Osteocyte (in vitro differentiated cells): ENCODE measurements around the gene PPL. TPM values are rescaled to one million over a fixed set of nuclear protein-coding genes. Genes with fewer than 3 reads are reported as not detected.

Source experiments
- DNase-seq: peaks from one replicate; pipeline ENCODE4 v3.0.0; 2021; ENCODE audit warnings: mixed read lengths; ENCODE audit not compliant: unreplicated experiment; ENCODE audit errors: extremely low spot score
- H3K27ac Mint-ChIP-seq: one replicate; pipeline ENCODE4 v1.8.0; 2021; ENCODE audit warnings: mild to moderate bottlenecking, mixed read lengths; ENCODE audit not compliant: unreplicated experiment
- H3K27me3 Mint-ChIP-seq: one replicate; pipeline ENCODE4 v1.8.0; 2021; ENCODE audit warnings: mixed read lengths; ENCODE audit not compliant: unreplicated experiment
- H3K36me3 Mint-ChIP-seq: one replicate; pipeline ENCODE4 v1.8.0; 2021; ENCODE audit warnings: mixed read lengths; ENCODE audit not compliant: unreplicated experiment
- H3K4me1 Mint-ChIP-seq: one replicate; pipeline ENCODE4 v1.8.0; 2021; ENCODE audit warnings: mixed read lengths; ENCODE audit not compliant: unreplicated experiment
- H3K4me3 Mint-ChIP-seq: one replicate; pipeline ENCODE4 v1.8.0; 2021; ENCODE audit warnings: mild to moderate bottlenecking, moderate library complexity, mixed read lengths; ENCODE audit not compliant: unreplicated experiment
- H3K9me3 Mint-ChIP-seq: one replicate; pipeline ENCODE4 v1.8.0; 2021; ENCODE audit warnings: mixed read lengths; ENCODE audit not compliant: unreplicated experiment
- total RNA-seq: library from RNA; stranded (reverse); gene quantifications from 2 replicates; pipeline ENCODE4 v1.2.1, GENCODE V29; 2021
- TF ChIP-seq, protein P1 (sequence below): fragments of 200-600 bp; sonication (generic); IDR thresholded peaks from 2 replicates; pipeline ENCODE4 v1.5.0; 2021; ENCODE audit warnings: antibody characterized with exemption, mild to moderate bottlenecking, moderate library complexity

Gene PPL
- total RNA-seq, 1 donor from 2014 or later: 10.3 TPM

DNA sequence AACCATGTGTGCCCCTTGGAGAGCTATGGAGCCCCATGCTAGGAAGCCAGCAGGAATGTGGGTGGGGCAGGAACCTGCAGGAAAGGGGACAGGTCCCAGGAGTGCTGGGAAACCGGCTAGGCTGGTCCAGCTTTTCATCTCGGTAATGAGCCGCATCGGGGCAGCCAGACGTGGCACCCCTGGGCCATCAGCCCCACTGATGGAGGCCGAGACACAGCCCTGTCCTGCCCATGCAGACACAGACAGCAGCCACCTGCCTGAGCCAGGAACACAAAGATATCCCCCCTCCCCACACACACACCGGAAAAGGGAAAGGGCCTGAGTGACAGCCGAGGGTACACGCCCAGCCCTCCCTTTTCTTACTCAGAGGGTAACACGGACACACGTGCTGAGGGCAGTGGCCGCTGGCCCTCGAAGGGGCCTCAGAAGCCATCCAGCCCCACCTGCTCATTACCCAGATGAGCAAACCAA lies 18.1 kb downstream of the PPL start:
- Mint-ChIP-seq H3K4me1 (peaks cover 24% of the 10 kb centered on the region), H3K4me3 (no peak overlapping the region), H3K36me3 (no peaks in the 10 kb centered on the region), H3K27me3 (peaks cover 2% of the 10 kb centered on the region), H3K27ac (no peak overlapping the region), H3K9me3 (no peaks in the 10 kb centered on the region)
- DNase-seq: no peak
- TF ChIP-seq, protein P1, sequence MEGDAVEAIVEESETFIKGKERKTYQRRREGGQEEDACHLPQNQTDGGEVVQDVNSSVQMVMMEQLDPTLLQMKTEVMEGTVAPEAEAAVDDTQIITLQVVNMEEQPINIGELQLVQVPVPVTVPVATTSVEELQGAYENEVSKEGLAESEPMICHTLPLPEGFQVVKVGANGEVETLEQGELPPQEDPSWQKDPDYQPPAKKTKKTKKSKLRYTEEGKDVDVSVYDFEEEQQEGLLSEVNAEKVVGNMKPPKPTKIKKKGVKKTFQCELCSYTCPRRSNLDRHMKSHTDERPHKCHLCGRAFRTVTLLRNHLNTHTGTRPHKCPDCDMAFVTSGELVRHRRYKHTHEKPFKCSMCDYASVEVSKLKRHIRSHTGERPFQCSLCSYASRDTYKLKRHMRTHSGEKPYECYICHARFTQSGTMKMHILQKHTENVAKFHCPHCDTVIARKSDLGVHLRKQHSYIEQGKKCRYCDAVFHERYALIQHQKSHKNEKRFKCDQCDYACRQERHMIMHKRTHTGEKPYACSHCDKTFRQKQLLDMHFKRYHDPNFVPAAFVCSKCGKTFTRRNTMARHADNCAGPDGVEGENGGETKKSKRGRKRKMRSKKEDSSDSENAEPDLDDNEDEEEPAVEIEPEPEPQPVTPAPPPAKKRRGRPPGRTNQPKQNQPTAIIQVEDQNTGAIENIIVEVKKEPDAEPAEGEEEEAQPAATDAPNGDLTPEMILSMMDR: no peak

DNA sequence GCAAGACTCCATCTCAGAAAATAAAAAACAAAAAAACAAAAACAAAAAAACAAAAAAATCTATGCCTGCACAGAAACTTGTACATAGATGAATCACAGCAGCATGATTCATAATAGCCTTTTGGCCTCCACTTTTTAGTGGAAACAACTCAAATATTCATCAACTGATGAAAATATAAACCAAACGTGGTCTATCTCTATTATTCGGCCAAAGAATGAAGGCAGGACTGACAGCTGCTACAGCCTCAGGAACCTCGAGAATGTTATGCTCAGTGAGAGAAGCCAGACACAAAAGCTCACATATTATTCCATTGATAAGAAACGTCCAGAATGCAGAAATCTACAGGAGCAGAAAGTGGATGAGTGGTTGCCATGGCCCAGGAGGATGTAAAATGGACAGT lies 19.8 kb downstream of the PPL start:
- Mint-ChIP-seq H3K27ac (peak overlapping the region; percentile 33), H3K36me3 (no peaks in the 10 kb centered on the region), H3K4me3 (no peak overlapping the region), H3K4me1 (peaks cover 31% of the 10 kb centered on the region), H3K9me3 (no peaks in the 10 kb centered on the region), H3K27me3 (no peaks in the 10 kb centered on the region)
- no peak for DNase-seq
- TF ChIP-seq, protein P1: no peak

DNA sequence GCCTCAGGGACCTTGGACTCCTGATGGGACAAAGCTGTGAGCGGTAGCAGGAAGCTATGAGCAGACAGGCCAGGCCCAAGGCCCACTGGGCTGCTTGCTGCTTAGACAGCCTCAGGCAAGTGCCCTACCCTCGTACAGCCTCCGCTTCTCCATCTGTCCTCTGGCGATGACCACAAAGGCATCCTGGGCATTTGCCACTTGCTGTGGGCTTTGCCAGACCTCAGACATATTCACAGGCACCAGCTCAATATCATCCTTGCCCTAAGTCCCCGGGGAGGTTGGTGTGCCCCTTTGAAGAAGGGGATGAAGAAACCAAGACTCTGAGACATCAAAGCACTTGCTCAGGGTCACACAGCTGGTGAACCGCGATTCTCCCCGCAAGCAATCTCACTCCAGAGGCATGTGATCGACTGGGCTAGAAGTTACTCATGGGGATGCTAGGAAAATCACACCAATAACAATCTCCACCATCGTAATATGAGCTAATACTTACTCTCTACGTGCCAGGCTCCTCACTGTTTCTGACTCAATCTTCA lies 21.7 kb downstream of the PPL start:
- H3K4me1 Mint-ChIP-seq: peaks cover 34% of the 10 kb centered on the region
- no peaks in the 10 kb centered on the region for H3K36me3 Mint-ChIP-seq
- peak overlapping the region; percentile 85 for H3K27ac Mint-ChIP-seq
- no peaks in the 10 kb centered on the region for H3K9me3 Mint-ChIP-seq
- TF ChIP-seq, protein P1: no peak
- H3K4me3 Mint-ChIP-seq: no peak overlapping the region
- no peaks in the 10 kb centered on the region for H3K27me3 Mint-ChIP-seq
- DNase-seq: no peak

DNA sequence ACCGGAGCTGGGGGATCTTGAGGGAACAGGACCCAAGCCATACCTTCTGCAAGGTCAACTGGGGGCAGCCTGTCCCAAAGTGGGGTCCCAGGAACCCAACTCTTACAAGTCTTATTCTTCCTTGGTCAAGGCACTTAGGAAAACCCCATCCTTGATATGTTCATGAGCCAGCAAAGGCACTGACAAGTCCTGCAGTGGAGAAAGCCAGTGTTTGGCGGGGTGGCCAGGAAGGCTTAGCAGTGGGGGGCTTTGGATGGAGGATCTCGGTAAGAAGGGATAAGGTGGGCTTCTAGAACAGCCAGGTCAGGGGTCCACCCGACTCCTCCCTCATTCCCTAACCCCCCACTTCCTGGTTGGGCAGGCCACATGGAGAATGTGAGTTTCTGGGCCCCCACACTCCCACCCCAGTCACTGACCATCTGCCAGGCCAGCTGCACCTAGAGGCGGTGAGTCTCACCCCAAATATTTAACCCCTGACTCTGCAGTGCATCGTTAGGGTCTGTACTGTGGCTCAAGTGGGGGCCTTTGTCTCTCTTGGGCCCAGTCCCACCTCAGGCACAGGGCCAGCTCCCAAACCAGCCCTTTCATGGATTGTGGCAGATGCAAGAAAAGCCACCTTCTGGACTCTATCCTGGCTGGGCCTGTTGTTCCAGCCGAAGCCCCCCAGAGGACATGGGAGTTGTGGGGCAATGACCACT lies 22.3 kb downstream of the PPL start:
- no peaks in the 10 kb centered on the region for H3K9me3 Mint-ChIP-seq
- no peaks in the 10 kb centered on the region for H3K36me3 Mint-ChIP-seq
- no peak overlapping the region for H3K4me3 Mint-ChIP-seq
- peaks cover 34% of the 10 kb centered on the region for H3K4me1 Mint-ChIP-seq
- H3K27ac Mint-ChIP-seq: peak overlapping the region; percentile 85
- DNase-seq: no peak
- TF ChIP-seq, protein P1: no peak
- H3K27me3 Mint-ChIP-seq: no peaks in the 10 kb centered on the region

DNA sequence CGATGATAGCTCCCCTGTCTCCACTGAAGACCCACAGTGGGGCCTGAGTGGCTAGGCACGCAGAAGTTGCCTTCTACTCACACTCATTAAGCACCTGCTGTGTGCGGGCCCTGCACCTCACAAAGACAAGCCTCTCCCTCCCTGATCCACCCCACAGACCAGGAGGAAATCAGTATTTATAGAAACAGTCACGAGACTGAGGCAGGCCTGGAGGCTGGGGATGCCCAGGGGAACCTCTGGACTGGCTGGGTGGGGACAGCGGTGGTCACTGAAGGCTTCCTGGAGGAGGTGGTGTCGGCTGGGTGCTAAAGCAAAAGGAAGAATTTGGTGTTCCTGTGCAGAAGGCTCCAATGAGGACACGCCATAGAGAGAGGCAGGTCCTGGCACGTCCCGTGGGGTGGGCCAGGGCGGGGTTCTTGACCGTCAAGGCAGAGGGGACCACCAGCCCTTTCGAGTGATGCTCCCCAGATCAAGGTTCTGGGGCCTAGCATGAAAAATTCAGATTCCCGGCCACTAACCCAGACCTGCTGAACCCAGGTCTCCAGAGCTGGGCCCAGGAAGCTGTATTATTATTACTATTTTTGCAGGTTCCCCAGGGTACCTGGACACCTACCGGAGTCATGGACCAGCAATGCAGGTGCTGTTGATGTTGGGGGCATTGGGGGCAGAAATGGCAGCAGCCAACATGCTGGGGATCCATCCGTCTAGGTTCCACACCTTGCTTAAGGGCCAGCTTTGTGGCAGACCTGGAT lies 23.0 kb downstream of the PPL start:
- H3K36me3 Mint-ChIP-seq: no peaks in the 10 kb centered on the region
- TF ChIP-seq, protein P1: no peak
- peaks cover 34% of the 10 kb centered on the region for H3K4me1 Mint-ChIP-seq
- no peaks in the 10 kb centered on the region for H3K27me3 Mint-ChIP-seq
- H3K4me3 Mint-ChIP-seq: no peak overlapping the region
- H3K27ac Mint-ChIP-seq: no peak overlapping the region
- DNase-seq: no peak
- H3K9me3 Mint-ChIP-seq: no peaks in the 10 kb centered on the region
